Tibial artery (tissue), 4 donors: Measurements from ENCODE around the gene P2RY6.

Experiments
- DNase-seq, 2 donors: peaks; one replicate each; pipeline ENCODE4 v3.0.0-alpha.2; 2019
- H3K27ac ChIP-seq, 2 donors: fragments of 200-600 bp; sonication (generic) in 1 of 2; 1 replicate in 1 of 2; 2 replicates in 1 of 2; pipeline ENCODE4 v1.5.1; 2018 to 2019; ENCODE audit warnings: mild to moderate bottlenecking in 1 of 2
- H3K27me3 ChIP-seq, 2 donors: fragments of 200-600 bp; sonication (generic) in 1 of 2; one replicate each; pipeline versions ENCODE4 v1.5.1 to v1.6.0; 2016 to 2019
- H3K36me3 ChIP-seq, 3 donors: fragments of 200-600 bp; sonication (generic) in 2 of 3; one replicate each; pipeline ENCODE4 v1.5.1; 2016 to 2019; ENCODE audit warnings: mild to moderate bottlenecking in 2 of 3
- H3K4me1 ChIP-seq, 4 donors: fragments of 200-600 bp; sonication (generic) in 2 of 4; 1 replicate in 3 of 4; 2 replicates in 1 of 4; pipeline ENCODE4 v1.5.1; 2016 to 2019
- H3K4me3 ChIP-seq, 2 donors: fragments of 200-600 bp; sonication (generic) in 1 of 2; 1 replicate in 1 of 2; 2 replicates in 1 of 2; pipeline ENCODE4 v1.5.1; 2018 to 2019; ENCODE audit warnings: mild to moderate bottlenecking in 2 of 2
- H3K9me3 ChIP-seq, 3 donors: fragments of 200-600 bp; sonication (generic) in 1 of 3; one replicate each; pipeline ENCODE4 v1.5.1; 2016 to 2019
- intact Hi-C: fragments of 100-400 bp; cut with DNase I; formaldehyde crosslinking; loops from one replicate; pipeline ENCODE4 v1.15.0; 2023; ENCODE audit warnings: low total_unique reads
- TF ChIP-seq, protein P1 (sequence below), 2 experiments: fragments of 200-600 bp in 1 of 2; fragments of 450-650 bp in 1 of 2; IDR thresholded peaks; one replicate each; pipeline ENCODE4 v1.5.1; 2017 to 2019; ENCODE audit warnings: antibody characterized with exemption in 2 of 2, mild to moderate bottlenecking in 1 of 2, moderate library complexity in 1 of 2

Gene P2RY6

DNA sequence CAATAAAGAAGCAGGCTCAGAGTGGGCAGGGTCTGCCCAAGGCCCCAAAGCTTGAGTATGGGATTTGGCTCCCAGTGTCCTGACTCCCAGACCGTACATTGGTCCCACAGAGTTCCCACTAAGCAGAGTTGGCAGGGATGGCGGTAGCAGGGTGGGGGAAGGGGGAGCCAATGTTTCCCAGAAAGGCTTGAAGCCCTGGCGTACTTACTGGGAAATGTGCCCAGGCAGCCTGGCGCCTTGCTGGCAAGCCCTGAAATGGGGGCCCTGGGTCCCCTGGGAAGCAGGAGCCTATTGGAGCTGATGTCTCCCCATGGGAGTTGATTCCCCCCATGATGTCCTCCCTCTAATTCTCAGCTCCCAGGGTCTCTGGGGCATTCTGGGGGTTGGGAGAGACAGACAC lies 45.2 kb downstream of the P2RY6 start:
- Histone ChIP-seq H3K36me3 (no peaks in the 10 kb centered on the region), H3K27me3 (no peaks in the 10 kb centered on the region), H3K27ac (peak overlapping the region; percentile 97), H3K9me3 (no peaks in the 10 kb centered on the region), H3K4me1 (peaks cover 0 to 100% (median 94%) of the 10 kb centered on the region in 4 donors), H3K4me3 (peak overlapping the region; percentile 15 to 33)
- intact Hi-C loops: no loop called here
- TF ChIP-seq, protein P1, sequence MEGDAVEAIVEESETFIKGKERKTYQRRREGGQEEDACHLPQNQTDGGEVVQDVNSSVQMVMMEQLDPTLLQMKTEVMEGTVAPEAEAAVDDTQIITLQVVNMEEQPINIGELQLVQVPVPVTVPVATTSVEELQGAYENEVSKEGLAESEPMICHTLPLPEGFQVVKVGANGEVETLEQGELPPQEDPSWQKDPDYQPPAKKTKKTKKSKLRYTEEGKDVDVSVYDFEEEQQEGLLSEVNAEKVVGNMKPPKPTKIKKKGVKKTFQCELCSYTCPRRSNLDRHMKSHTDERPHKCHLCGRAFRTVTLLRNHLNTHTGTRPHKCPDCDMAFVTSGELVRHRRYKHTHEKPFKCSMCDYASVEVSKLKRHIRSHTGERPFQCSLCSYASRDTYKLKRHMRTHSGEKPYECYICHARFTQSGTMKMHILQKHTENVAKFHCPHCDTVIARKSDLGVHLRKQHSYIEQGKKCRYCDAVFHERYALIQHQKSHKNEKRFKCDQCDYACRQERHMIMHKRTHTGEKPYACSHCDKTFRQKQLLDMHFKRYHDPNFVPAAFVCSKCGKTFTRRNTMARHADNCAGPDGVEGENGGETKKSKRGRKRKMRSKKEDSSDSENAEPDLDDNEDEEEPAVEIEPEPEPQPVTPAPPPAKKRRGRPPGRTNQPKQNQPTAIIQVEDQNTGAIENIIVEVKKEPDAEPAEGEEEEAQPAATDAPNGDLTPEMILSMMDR (IDR thresholded peaks at IDR 0.05): no peak
- peak; percentile 86 to 98 for DNase-seq

DNA sequence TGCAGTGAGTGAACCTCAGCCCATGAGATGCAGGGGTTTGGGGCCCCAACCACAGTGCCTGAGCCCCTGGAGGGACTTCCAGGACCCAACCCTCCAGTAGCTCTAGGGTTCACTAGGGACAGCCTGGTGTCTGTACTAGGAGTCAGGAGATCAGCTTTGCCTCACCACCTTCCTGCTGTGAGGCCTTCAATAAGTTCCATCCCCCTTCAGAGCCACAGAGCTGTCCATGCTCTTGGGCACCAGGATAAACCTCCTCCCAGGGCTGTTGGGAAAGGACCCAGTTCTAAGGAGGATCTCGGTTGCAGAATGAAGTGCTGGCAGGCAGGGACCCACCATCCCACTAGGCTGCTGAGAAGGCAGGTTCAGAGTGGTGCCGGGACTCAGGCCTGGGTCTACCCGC lies 45.7 kb downstream of the P2RY6 start:
- TF ChIP-seq, protein P1 (IDR thresholded peaks at IDR 0.05): no peak
- no peaks in the 10 kb centered on the region for H3K9me3 ChIP-seq
- H3K27me3 ChIP-seq: no peaks in the 10 kb centered on the region
- DNase-seq: no peak
- no peaks in the 10 kb centered on the region for H3K36me3 ChIP-seq
- peaks cover 0 to 100% (median 95%) of the 10 kb centered on the region in 4 donors for H3K4me1 ChIP-seq
- H3K27ac ChIP-seq: peak overlapping the region; percentile 97
- H3K4me3 ChIP-seq: peak overlapping the region; percentile 15 to 33
- intact Hi-C loops: no loop called here

DNA sequence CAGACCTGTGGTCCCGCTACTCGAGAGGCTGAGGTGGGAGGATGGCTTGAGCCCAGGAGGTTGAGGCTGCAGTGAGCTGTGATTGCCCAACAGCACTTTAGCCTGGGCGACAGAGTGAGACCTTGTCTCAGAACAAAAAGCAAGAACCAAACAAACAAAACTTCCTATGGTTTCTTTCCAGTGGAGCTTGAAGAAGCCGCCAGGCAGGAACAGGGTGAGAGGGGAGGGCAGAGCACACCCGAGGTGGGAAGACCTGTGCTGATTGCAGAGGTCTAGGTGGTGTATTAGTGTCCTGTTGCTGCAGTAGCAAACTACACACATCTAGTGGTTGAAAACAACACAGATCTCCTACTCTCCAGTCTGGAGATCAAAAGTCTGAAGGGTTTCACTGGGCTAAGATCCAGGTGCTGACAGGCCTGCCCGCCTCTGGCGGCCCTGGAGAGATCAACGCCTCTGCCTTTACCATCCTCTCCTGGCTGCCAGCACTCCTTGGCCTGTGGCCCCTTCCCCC lies 46.4 kb downstream of the P2RY6 start:
- peak overlapping the region; percentile 15 to 33 for H3K4me3 ChIP-seq
- no peak for DNase-seq
- no peaks in the 10 kb centered on the region for H3K27me3 ChIP-seq
- TF ChIP-seq, protein P1 (IDR thresholded peaks at IDR 0.05): no peak
- H3K36me3 ChIP-seq: no peaks in the 10 kb centered on the region
- intact Hi-C loops: no loop called here
- H3K9me3 ChIP-seq: no peaks in the 10 kb centered on the region
- peaks cover 0 to 100% (median 96%) of the 10 kb centered on the region in 4 donors for H3K4me1 ChIP-seq
- H3K27ac ChIP-seq: peak overlapping the region; percentile 97

DNA sequence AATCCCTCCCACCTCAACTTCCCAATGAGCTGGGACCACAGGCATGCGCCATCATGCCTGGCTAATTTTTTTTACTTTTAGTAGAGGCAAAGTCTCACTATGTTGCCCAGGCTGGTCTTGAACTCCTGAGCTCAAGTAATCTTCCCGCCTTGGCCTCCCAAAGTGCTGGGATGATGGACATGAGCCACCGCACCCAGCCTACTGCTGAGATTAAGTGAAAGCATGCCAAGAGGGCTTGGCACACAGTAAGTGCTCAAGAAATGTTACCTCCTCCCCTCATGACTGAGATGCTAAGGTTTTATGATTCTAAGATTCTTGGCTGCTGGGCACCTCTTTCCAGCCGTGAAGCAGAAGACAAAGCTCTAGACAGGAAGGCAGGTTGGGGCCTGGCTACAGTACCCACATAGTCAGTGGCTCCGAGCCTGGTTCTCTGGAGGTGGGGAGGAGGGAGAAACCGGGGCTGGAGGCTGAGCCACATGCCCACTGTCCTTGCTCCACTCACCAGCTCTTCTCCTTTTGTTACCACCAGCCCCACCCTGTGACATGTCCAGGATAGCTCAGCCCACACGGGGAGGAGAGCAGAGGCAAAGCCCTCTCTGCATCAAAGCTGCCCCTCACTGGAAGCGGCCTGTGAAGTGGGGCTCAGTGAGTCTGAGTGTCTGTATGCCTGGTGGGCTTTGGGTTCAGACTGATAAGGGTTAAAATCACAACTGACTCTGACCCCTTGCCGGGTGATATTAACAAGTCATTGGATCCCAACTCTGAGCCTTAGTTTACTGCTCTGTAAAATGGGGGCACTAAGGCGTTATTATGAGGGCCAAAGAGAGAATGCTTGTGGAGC lies 48.8 kb downstream of the P2RY6 start:
- Histone ChIP-seq H3K4me3 (peak overlapping the region; percentile 1 to 5), H3K27me3 (no peaks in the 10 kb centered on the region), H3K36me3 (peaks cover 0 to 7% (median 0%) of the 10 kb centered on the region in 3 donors), H3K27ac (peak overlapping the region; percentile 97), H3K4me1 (peaks cover 10 to 100% (median 96%) of the 10 kb centered on the region in 4 donors), H3K9me3 (no peaks in the 10 kb centered on the region)
- DNase-seq: peak in 1 of 2 donors; percentile 83
- TF ChIP-seq, protein P1 (IDR thresholded peaks at IDR 0.05): no peak
- intact Hi-C loops: no loop called here

DNA sequence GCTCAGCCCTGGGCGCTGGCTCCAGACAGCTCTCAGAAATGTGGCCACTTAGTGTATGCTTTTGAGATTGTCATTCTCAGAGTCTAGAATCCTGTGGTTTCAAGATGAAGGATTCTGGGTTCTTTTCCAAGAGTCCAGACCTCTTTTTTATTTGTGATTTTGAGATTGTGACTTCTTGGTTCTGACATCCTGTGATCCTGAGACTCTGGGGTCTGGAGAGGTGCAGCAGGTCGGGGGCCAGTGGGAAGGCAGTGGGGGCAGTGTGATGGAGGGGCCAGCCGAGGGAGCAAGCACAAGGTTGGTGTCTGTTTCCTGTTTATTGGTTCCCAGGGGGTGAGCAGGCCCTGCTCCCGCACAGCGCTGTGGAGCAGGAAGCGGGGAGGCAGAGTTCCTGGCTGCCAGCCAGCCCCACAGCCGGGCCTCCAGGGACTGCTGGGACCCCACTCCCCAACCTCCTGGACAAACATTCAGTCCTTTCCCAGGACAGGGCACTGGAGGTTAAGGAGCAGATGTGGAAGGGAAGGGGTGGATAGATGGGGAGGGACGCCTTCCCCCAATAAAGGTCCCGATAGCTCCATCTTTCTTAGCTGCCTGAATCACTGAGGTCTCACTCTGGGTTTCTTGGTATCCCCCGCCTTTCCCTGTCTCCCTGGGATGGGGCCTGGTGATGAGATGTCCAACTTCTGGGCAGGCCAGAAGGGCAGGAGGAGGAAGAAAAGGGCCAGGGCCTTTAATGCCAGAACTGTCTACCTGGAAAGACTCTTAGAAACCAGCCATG lies 49.7 kb downstream of the P2RY6 start:
- no peak for DNase-seq
- Histone ChIP-seq H3K4me1 (peaks cover 10 to 100% (median 96%) of the 10 kb centered on the region in 4 donors), H3K36me3 (peaks cover 0 to 9% (median 0%) of the 10 kb centered on the region in 3 donors), H3K4me3 (peak overlapping the region in 1 of 2 donors; percentile 5), H3K9me3 (no peaks in the 10 kb centered on the region), H3K27ac (peak overlapping the region; percentile 97), H3K27me3 (no peaks in the 10 kb centered on the region)
- TF ChIP-seq, protein P1 (IDR thresholded peaks at IDR 0.05): no peak
- intact Hi-C loops: no loop called here
